Breast epithelium (tissue), 3 donors: ENCODE data around the gene HOXB2.

Experiments
- POLR2AphosphoS5 ChIP-seq, 3 donors: sonication (generic); formaldehyde crosslinking; IDR thresholded peaks; one replicate each; pipeline ENCODE4 v1.6.1; 2017; ENCODE audit warnings: antibody characterized with exemption in 3 of 3
- TF ChIP-seq, protein P1 (sequence below), 3 donors: fragments of 450-650 bp; IDR thresholded peaks; one replicate each; pipeline ENCODE4 v1.5.1; 2016 to 2017; ENCODE audit warnings: antibody characterized with exemption in 3 of 3, mild to moderate bottlenecking in 3 of 3, moderate library complexity in 3 of 3

DNA sequence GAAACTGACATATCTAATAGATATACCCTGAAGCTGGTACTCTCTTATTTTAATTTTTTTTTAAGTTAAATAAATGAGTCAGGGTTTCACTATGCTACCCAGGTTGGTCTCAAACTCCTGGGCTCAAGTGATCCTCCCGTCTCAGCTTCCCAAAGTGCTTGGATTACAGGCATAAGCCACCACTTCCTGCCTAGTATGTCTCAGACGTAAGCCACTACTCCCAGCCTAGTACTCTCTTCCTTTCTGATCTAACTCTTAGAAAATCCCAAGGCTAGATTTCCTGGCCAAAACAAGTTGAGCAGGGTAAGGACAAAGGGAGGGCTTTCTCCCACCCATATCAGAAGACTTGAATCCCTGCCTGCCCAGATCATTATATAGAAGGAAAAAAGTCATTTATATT lies 47.8 kb downstream of the HOXB2 start:
- TF ChIP-seq, protein P1, sequence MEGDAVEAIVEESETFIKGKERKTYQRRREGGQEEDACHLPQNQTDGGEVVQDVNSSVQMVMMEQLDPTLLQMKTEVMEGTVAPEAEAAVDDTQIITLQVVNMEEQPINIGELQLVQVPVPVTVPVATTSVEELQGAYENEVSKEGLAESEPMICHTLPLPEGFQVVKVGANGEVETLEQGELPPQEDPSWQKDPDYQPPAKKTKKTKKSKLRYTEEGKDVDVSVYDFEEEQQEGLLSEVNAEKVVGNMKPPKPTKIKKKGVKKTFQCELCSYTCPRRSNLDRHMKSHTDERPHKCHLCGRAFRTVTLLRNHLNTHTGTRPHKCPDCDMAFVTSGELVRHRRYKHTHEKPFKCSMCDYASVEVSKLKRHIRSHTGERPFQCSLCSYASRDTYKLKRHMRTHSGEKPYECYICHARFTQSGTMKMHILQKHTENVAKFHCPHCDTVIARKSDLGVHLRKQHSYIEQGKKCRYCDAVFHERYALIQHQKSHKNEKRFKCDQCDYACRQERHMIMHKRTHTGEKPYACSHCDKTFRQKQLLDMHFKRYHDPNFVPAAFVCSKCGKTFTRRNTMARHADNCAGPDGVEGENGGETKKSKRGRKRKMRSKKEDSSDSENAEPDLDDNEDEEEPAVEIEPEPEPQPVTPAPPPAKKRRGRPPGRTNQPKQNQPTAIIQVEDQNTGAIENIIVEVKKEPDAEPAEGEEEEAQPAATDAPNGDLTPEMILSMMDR (IDR thresholded peaks at IDR 0.05), result no peak
- no peak for TF ChIP-seq POLR2AphosphoS5 (IDR thresholded peaks at IDR 0.05)
